Heart left ventricle (tissue), 13 donors: ENCODE results near the gene FAM110C.

ENCODE experiments used
- CTCF ChIP-seq, 12 donors: fragments of 200-600 bp; sonication (generic) in 4 of 12; IDR thresholded peaks; one replicate each; pipeline versions ENCODE4 v1.5.0 to v1.8.0; 2018 to 2022; ENCODE audit warnings: antibody characterized with exemption in 12 of 12, mild to moderate bottlenecking in 5 of 12
- POLR2A ChIP-seq, 2 donors: fragments of 450-650 bp; IDR thresholded peaks; one replicate each; pipeline ENCODE4 v1.6.1; 2017; ENCODE audit warnings: antibody characterized with exemption in 2 of 2, mild to moderate bottlenecking in 2 of 2, moderate library complexity in 2 of 2
- donor health status: ischemic (EF 13 %, LVEDD 7.1; RV severe dilation, severe dysfunction).
- donor health status: DM: no; HTN: yes; CAD: no.
- donor health status: DM: no; HTN: no; CAD: no.
- donor health status: ischemic (EF 25% LVEDD 6.9; RV normal size, moderate dysfunction).
- donor health status: ischemic (EF 25% LVEDD 5.7; RV mildly dilated, moderate dysfunction).
- donor health status: ischemic (EF 35%, LVEDD 5.7; RV mildly dilated, moderate dysfunction).
- donor health status: nonischemic (EF 11% LVEDD 7.7; RV severe dilation, severe dysfunction).
- donor health status: DM: yes; HTN: yes; CAD: no.
- donor health status: PGD.
- donor health status: ischemic (EF 29% LVEDD 5.4; RV normal size, mild dysfunction).
- donor health status: nonischemic (EF 23%, LVEDD 6.1; RV moderate dilation, normal function).

DNA sequence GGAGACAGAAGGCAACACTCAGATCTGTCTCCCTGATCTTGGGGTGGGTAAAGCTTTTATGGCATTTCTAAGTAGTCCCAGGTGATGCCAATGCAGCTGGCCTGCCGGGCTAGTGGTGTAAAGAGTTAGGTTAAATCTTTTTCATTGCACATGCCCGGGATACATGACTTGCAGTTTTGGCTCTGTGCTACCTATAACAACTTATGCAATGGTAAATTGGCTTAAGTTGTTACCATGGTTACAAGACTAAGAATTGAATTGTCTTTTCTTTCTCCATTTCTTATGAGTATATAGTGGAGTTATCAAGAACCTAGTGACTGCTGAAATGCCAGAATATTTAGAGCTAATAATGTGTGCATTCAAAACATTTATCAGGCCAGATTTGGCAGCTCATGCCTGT, 5.3 kb upstream of the FAM110C start:
- TF ChIP-seq CTCF (IDR thresholded peaks at IDR 0.05) (no peak), POLR2A (IDR thresholded peaks at IDR 0.05) (no peak)
